Activated T-helper 9 cell treated with anti-CD3 and anti-CD28 coated beads, Interleukin-2, amount 50 U/mL, for 16 hours (primary cell): ENCODE results near the gene TMA16.
"Not testable (repeated sequence)": the region's sequence is repeated elsewhere in the genome, so short reads cannot be mapped to it uniquely, and the experiment has no call there.

Experiments
- DNase-seq: peaks from one replicate; pipeline ENCODE4 v3.0.0-alpha.2; 2020; ENCODE audit warnings: low read depth

TMA16 gene

GRCh38 chr4:163494360-163495241, at the start of gene TMA16:
TSS of gene TMA16 (plus strand) at chr4:163494690. CDS start at chr4:163494802, 112 bp downstream.
- peak; percentile 68 for DNase-seq

GRCh38 chr4:163447023-163447422, 47.5 kb upstream of the TMA16 start:
- DNase-seq, result not testable (repeated sequence)

- DNase-seq, result no peak
Observed at GRCh38 chr4:163447481-163447880, 47.0 kb upstream of the TMA16 start.

GRCh38 chr4:163448540-163449203, 45.8 kb upstream of the TMA16 start:
- no peak for DNase-seq

GRCh38 chr4:163462556-163462955, 31.9 kb upstream of the TMA16 start:
- DNase-seq, result no peak

GRCh38 chr4:163467082-163467770, 27.3 kb upstream of the TMA16 start:
- DNase-seq, result no peak

GRCh38 chr4:163470391-163470790, 24.1 kb upstream of the TMA16 start:
- DNase-seq, result no peak

GRCh38 chr4:163473130-163473529, 21.4 kb upstream of the TMA16 start:
- no peak for DNase-seq

DNA sequence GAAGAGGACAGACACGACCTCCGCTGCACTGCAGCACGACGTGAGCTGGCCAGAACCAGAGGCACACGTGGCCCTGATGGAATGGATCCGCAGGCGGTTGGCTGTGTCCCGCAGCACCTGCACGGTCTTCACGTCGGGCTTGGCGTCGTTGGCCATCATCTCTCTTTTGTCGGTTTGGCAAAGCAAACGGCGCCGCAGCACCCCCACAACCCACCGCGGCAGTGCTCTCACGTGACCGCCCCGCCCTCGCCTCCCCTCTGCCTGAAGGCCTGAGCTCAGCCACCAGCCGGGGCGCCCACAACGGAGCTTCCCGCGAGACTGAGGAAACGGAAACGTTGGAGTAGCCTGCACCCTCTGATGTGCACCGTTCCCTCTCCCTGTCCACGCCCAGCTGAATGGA, 20.9 kb upstream of the TMA16 start, which contains the start of gene TKTL2:
TSS of gene TKTL2 (minus strand) at position 179 of the 400 bp plus-strand sequence. CDS start at position 159, 20 bp downstream.
- no peak for DNase-seq

DNA sequence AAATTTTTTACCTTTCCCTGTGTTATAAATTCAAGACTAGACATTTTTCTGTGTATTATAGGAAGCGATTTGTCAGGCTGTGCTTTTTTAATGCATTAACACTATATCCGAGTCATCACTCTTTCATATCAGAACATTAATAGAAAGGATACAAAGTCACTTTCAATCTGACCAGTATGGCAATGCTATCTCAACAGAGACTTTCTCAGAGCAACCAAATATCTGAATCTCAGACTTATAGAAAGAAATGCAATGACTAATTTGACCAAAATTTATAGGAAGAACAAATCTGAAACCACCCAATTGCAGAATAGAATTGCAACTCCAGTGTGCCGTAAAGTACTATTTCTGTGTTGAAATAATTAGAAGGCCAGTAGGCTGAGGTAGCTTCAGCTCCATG, 20.5 kb upstream of the TMA16 start:
- DNase-seq, result no peak

DNA sequence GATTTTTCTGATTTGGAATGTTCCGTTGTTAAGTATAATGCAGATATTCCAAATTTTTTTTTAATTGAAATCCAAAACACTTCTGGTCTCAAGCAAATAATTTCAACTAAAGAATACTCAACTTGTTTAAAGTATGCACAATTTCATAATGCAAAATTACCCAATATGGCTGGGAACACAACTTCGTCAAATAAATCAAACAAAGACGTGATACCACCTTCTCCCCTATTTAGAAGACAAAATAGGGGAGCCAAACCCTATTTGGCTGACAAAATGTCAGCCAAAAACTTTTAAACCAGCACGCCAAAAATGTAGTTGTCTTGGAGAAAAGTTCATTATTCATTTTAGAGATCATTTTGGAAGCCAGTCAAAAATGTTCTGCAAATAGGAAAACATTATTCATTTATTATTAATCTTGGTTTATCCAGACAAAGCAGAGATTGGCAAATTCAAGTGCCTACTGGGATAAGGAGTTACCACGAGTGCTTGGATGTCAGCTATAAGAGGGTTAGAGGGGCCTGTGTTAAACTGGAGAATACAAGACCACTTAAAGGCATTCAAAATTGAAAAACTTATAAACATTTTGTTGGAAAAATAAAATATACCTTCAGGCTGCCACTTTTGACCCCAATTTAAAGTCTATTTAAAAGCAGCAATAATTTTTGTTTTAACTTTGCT, 17.6 kb upstream of the TMA16 start:
- no peak for DNase-seq

DNA sequence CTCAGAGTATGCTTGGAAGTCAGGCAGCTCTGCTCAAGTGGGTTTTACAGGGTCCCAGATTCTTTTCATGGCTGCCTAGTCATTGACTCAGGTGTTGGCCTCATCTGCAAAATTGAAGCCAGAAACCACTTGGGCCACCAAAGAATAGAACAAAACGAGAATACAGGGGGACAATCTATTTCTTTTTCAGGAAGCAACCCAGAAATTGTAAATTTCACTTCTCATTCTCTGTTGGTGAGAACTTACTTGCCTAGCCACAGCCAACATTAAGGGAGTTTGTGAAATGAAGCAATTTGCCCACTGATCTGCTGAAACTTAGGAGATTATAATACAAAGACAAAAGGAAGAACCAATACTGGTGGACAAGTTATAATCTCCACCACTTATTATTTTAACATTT, 12.3 kb upstream of the TMA16 start:
- DNase-seq, result no peak

GRCh38 chr4:163484906-163485305, 9.6 kb upstream of the TMA16 start:
- DNase-seq, result no peak

DNA sequence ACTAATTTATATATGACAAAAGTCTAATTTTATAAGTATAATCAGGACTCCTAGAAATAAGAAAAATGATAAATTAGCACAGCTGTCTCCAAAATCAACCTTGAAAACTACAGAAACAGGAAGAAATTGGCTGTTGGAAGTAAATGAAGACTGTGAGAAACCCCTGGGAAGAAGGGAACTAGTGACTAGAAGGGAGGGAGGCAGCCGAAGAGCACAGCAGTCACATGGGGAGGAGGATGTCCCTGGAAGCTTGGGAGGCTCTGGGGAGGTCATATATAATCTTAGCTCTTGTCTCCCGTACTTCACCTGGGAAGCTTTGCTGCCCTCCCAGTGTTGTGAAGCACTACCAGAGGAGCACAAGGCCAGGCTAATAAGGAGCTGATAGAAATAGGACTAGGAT, 8.9 kb upstream of the TMA16 start:
- no peak for DNase-seq

DNA sequence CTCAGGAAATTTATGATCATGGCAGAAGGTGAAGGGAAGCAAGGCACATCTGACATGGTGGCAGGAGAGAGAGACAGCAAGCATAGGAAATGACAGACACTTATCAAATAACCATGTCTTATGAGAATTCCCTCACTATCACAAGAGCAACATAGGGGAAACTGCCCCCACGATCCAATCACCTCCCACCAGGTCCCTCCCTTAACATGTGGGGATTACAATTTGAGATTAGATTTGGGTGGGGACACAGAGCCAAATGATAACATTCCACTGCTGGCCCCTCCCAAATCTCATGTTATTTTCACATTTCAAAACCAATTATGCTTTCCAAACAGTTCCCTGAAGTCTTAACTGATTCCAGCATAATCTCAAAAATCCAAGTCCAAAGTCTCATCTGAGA, 8.2 kb upstream of the TMA16 start:
- no peak for DNase-seq

GRCh38 chr4:163489929-163490328, 4.6 kb upstream of the TMA16 start:
- no peak for DNase-seq

DNA sequence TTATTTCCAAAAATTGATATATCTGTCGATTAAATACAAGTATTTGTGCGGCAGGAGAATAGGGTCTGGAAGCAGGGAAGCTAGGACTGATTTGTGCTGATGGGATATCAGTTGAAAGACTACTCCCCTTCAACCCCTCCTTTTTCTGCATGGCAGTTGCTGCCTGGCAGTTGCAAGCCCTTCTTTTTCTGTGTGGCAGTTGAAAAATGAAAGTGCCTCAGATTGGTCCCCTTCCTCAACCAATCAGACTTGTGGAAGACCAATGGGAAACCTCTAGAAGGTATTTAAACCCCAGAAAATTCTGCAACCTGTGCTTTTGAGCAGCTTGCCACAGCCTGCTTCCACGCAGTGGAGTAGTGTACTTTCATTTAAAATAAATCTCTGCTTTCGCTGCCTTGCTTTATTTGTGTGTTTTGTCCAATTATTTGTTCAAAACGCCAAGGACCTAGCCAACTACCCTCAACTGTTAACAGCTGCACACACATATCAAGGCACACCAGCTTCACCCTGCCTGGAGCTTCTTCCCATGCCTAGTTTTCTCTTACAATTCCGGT, 1.5 kb upstream of the TMA16 start:
- DNase-seq, result no peak

GRCh38 chr4:163493643-163494359, 689 bp upstream of the TMA16 start:
- DNase-seq, result no peak

DNA sequence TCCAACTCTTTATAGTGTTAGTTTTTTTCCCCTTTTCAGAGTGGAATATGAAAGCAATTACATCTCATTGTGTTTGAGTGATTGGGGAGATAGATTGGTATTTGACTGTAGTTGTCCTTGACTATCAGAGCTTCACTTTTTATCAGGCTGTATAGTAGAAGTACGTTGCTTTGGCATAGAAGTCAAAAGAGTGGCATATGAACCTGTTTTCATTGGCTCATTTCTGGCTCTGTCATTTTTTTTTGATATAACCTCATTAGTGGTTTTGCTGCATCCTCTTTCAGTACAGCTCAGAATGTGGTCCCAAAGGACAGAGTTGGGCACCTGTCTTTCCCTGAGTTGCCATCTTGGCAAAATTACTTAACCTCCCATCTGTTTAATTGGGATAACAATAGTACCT, 1.4 kb downstream of the TMA16 start:
- DNase-seq, result no peak

DNA sequence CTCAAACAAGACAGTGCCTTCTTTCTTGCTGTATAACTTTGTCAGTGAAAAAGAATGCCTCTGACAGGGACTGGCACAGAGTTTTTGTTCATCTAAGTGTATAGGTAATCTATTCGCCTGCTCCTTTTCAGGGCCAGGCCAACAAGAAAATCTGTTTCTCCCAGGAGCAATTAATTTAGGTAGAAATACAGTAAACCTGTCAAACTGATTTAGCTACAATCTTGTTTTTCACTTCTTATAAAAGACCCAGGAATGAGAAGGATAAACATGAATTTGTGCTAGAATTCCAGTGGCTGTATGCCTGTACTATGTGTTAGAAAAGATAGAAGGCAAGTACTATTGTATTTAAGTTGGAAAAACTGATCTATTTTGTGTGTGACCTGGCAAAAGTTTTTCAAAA, 6.1 kb downstream of the TMA16 start:
- no peak for DNase-seq

DNA sequence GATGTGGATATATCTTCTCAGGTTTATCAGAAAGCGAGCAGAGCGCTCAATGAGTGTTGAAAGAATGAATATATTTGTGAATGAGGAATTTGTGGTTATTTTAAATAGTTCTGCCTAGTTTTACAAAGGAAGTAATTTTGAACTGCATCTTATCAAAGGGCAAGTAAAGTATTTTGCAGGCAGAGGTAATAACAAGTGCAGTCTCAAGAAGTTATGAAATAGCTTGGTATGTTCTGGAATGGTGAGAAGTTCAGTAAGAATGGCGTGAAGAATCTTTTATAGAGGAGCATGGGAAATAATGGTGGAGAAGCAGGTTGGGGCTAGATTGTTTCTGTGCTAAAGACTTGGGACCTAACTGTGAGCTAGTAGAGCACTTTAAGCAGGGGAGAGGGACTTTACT, 10.9 kb downstream of the TMA16 start:
- DNase-seq, result no peak
